Neural progenitor cell (in vitro differentiated cells): ENCODE data around the gene MSN. TPM values are rescaled to one million over a fixed set of nuclear protein-coding genes. Genes with fewer than 3 reads are reported as not detected.

Experiments used
- DNase-seq: peaks from one replicate; pipeline ENCODE4 v3.0.0-alpha.2; 2016; ENCODE audit warnings: low spot score
- H2AFZ ChIP-seq: fragments of 200-600 bp; sonication (generic); replicated peaks from 2 replicates; pipeline ENCODE4 v1.6.1; 2016; ENCODE audit warnings: antibody characterized with exemption
- H3F3A ChIP-seq: fragments of 200-600 bp; sonication (generic); 2 replicates; pipeline ENCODE4 v1.6.1; 2016; ENCODE audit warnings: antibody characterized with exemption, low read depth
- H3K27ac ChIP-seq: fragments of 200-600 bp; sonication (generic); 2 replicates; pipeline ENCODE4 v1.5.1; 2016; ENCODE audit warnings: mild to moderate bottlenecking
- H3K27me3 ChIP-seq: fragments of 200-600 bp; sonication (generic); 2 replicates; pipeline ENCODE4 v1.6.1; 2016; ENCODE audit warnings: mild to moderate bottlenecking, moderate library complexity
- H3K36me3 ChIP-seq: fragments of 200-600 bp; sonication (generic); 2 replicates; pipeline ENCODE4 v1.5.1; 2016
- H3K4me1 ChIP-seq: fragments of 200-600 bp; sonication (generic); 2 replicates; pipeline ENCODE4 v1.6.1; 2016; ENCODE audit warnings: mixed run types
- H3K4me2 ChIP-seq: fragments of 200-600 bp; sonication (generic); 2 replicates; pipeline ENCODE4 v1.6.1; 2016
- H3K4me3 ChIP-seq: fragments of 200-600 bp; sonication (generic); 2 replicates; pipeline ENCODE4 v1.5.1; 2016
- H3K79me2 ChIP-seq: fragments of 200-600 bp; sonication (generic); 2 replicates; pipeline ENCODE4 v1.6.1; 2016; ENCODE audit warnings: low read depth
- H3K9ac ChIP-seq: fragments of 200-600 bp; sonication (generic); 2 replicates; pipeline ENCODE4 v1.6.1; 2016
- H3K9me3 ChIP-seq: fragments of 200-600 bp; sonication (generic); 2 replicates; pipeline ENCODE4 v1.5.1; 2016; ENCODE audit warnings: low read depth
- H4K20me1 ChIP-seq: fragments of 200-600 bp; sonication (generic); 2 replicates; pipeline ENCODE4 v1.6.1; 2016; ENCODE audit warnings: low read depth
- H3K27ac Mint-ChIP-seq: 3 replicates; pipeline ENCODE4 v1.8.0; 2021; ENCODE audit warnings: mixed read lengths
- H3K27me3 Mint-ChIP-seq: 2 replicates; pipeline ENCODE4 v1.8.0; 2022; ENCODE audit warnings: low read depth, mild to moderate bottlenecking, inconsistent platforms, moderate library complexity, mixed read lengths; ENCODE audit not compliant: insufficient read depth
- H3K36me3 Mint-ChIP-seq: 3 replicates; pipeline ENCODE4 v1.8.0; 2021; ENCODE audit warnings: mixed read lengths
- H3K4me1 Mint-ChIP-seq: 3 replicates; pipeline ENCODE4 v1.8.0; 2021; ENCODE audit warnings: mixed read lengths
- H3K4me3 Mint-ChIP-seq: 3 replicates; pipeline ENCODE4 v1.8.0; 2021; ENCODE audit warnings: mild to moderate bottlenecking, moderate library complexity, mixed read lengths
- H3K9me3 Mint-ChIP-seq: 3 replicates; pipeline ENCODE4 v1.8.0; 2020; ENCODE audit warnings: mixed read lengths
- CTCF ChIP-seq: fragments of 200-600 bp; sonication (generic); IDR thresholded peaks from 2 replicates; pipeline ENCODE4 v1.5.1; 2017; ENCODE audit warnings: antibody characterized with exemption, mild to moderate bottlenecking
- EZH2 ChIP-seq: fragments of 200-600 bp; sonication (generic); IDR thresholded peaks from 2 replicates; pipeline ENCODE4 v1.6.1; 2017; ENCODE audit warnings: antibody characterized with exemption, mild to moderate bottlenecking, moderate library complexity
- EZH2phosphoT487 ChIP-seq: fragments of 200-600 bp; sonication (generic); IDR thresholded peaks from 2 replicates; pipeline ENCODE4 v1.6.1; 2017; ENCODE audit warnings: antibody characterized with exemption
- total RNA-seq: library from RNA; depleted of rRNA; stranded (reverse); fragments of >200 nt; gene quantifications from 2 replicates; pipeline ENCODE4 v1.2.3, GENCODE V29; 2015; ENCODE audit warnings: low replicate concordance

Gene MSN
- total RNA-seq, 1 donor from 2014 or later, result 97.4 TPM

GRCh38 chrX:65696613-65697012 is 29.2 kb downstream of the MSN start:
- no peak overlapping the region for H3K4me2 ChIP-seq

GRCh38 chrX:65697211-65697641 is 29.8 kb downstream of the MSN start:
- H3K9ac ChIP-seq, result no peak overlapping the region
- H3K27ac ChIP-seq, result no peak overlapping the region
- H3K4me3 Mint-ChIP-seq, result no peak overlapping the region
- peaks cover 13% of the 10 kb centered on the region for H4K20me1 ChIP-seq
- H3K4me2 ChIP-seq, result no peak overlapping the region
- no peaks in the 10 kb centered on the region for H3K9me3 ChIP-seq
- H3K4me1 Mint-ChIP-seq, result peaks cover 8% of the 10 kb centered on the region
- H3K79me2 ChIP-seq, result peaks cover 17% of the 10 kb centered on the region
- TF ChIP-seq EZH2 (no peak), EZH2phosphoT487 (no peak), CTCF (no peak)
- no peaks in the 10 kb centered on the region for H3K27me3 Mint-ChIP-seq
- no peak for DNase-seq
- no peaks in the 10 kb centered on the region for H3F3A ChIP-seq
- no peak overlapping the region for H2AFZ ChIP-seq
- no peaks in the 10 kb centered on the region for H3K27me3 ChIP-seq
- no peak overlapping the region for H3K27ac Mint-ChIP-seq
- H3K9me3 Mint-ChIP-seq, result peaks cover 12% of the 10 kb centered on the region
- H3K36me3 ChIP-seq, result no peaks in the 10 kb centered on the region
- H3K4me1 ChIP-seq, result peaks cover 8% of the 10 kb centered on the region
- peaks cover 7% of the 10 kb centered on the region for H3K36me3 Mint-ChIP-seq
- H3K4me3 ChIP-seq, result no peak overlapping the region

More at GRCh38 chrX:65696613-65697012, 29.2 kb downstream of the MSN start:
- H4K20me1 ChIP-seq, result peaks cover 13% of the 10 kb centered on the region
- peaks cover 17% of the 10 kb centered on the region for H3K79me2 ChIP-seq
- H3K27ac Mint-ChIP-seq, result no peak overlapping the region
- H3K4me3 ChIP-seq, result no peak overlapping the region
- H3K27me3 ChIP-seq, result no peaks in the 10 kb centered on the region
- no peaks in the 10 kb centered on the region for H3K36me3 ChIP-seq
- H2AFZ ChIP-seq, result no peak overlapping the region
- H3K9me3 Mint-ChIP-seq, result peaks cover 15% of the 10 kb centered on the region
- H3K27me3 Mint-ChIP-seq, result no peaks in the 10 kb centered on the region
- peaks cover 8% of the 10 kb centered on the region for H3K4me1 ChIP-seq
- no peaks in the 10 kb centered on the region for H3K9me3 ChIP-seq
- no peak overlapping the region for H3K9ac ChIP-seq
- TF ChIP-seq CTCF (no peak), EZH2 (no peak), EZH2phosphoT487 (no peak)
- no peak for DNase-seq
- no peak overlapping the region for H3K27ac ChIP-seq
- H3K36me3 Mint-ChIP-seq, result peaks cover 7% of the 10 kb centered on the region
- no peak overlapping the region for H3K4me3 Mint-ChIP-seq
- peaks cover 3% of the 10 kb centered on the region for H3F3A ChIP-seq
- H3K4me1 Mint-ChIP-seq, result peaks cover 8% of the 10 kb centered on the region

- Mint-ChIP-seq H3K4me1 (peaks cover 8% of the 10 kb centered on the region), H3K36me3 (peaks cover 6% of the 10 kb centered on the region), H3K4me3 (no peak overlapping the region), H3K27ac (no peak overlapping the region), H3K27me3 (no peaks in the 10 kb centered on the region), H3K9me3 (peaks cover 10% of the 10 kb centered on the region)
- Histone ChIP-seq H3K4me2 (no peak overlapping the region), H3K4me3 (no peak overlapping the region), H3K27ac (no peak overlapping the region), H3K36me3 (no peaks in the 10 kb centered on the region), H4K20me1 (peaks cover 11% of the 10 kb centered on the region), H3K4me1 (peaks cover 8% of the 10 kb centered on the region), H3K27me3 (no peaks in the 10 kb centered on the region), H3F3A (no peaks in the 10 kb centered on the region), H3K9me3 (no peaks in the 10 kb centered on the region), H3K79me2 (peaks cover 22% of the 10 kb centered on the region), H2AFZ (no peak overlapping the region), H3K9ac (no peak overlapping the region)
- DNase-seq, result no peak
- TF ChIP-seq EZH2phosphoT487 (no peak), CTCF (no peak), EZH2 (no peak)
Measured at GRCh38 chrX:65697915-65698796, 30.7 kb downstream of the MSN start.
